ENCODE measurements around the gene PDK2. TPM values are rescaled to one million over a fixed set of nuclear protein-coding genes. Genes with fewer than 3 reads are reported as not detected.
A peak's percentile ranks its signal among the peaks of the same experiment; 100 is the strongest.

PDK2 gene
- total RNA-seq: 10 to 100 TPM; 42.5 to 79.3 (median 64.5) TPM

DNA sequence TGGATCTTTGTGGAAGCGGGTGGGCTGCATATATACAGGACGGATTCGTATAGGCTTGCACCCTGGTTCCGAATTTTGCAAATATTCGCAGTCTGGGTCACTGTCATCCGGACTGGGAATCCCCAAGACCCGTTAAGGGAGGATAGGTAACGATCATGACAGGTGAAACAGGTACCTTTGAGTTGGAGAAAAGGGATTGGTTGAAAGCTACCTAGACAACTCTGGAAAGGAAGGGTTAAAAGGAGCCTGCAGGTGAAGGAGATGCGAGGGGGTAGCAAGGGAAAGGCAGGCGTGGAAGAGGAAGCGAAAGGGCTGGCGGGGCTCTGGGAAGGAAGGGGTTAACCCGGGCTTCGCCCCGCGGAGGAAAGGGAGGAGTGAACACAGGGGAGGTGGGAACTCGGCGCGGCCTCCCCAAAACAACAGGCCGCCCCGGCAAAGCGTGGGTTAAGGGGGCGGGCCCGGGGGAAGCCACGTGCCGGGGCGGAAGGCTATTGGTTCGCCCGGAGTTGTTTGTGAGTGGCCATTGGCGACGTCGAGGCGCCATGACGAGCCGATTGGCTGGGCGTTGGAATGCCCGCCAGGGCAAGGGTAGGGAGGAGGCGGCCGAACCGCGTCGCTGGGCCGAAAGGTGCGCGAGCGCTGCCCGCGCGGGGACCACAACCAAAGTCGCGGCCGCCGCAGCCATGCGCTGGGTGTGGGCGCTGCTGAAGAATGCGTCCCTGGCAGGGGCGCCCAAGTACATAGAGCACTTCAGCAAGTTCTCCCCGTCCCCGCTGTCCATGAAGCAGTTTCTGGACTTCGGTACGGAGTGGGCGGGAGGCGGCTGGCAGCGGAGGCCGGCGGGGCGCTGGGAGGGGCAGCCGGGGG lies at the start of gene PDK2:
Gene PDK2 (plus strand): TSS at position 599 of the 867 bp plus-strand sequence. CDS start 85 bp downstream, at position 684.
- peak; percentile 97 to 98 for DNase-seq
- no peaks in the 10 kb centered on the region for H3K27me3 ChIP-seq
- 1 to 2% methylated on average over 48 to 54 of the region's 68 CpGs for WGBS, 2 donors
- intact Hi-C loops (cut with DNase I): loop anchor here (5.0 kb wide), 1 partner anchor 67 kb away; no protein-coding TSS in a partner anchor
- peak within 1 kb of the TSS; percentile 76 to 83 (median 82) for H3K27ac ChIP-seq
- peak within 1 kb of the TSS; percentile 57 to 100 (median 93) for H3K4me3 ChIP-seq (replicated peaks in 1 of 3)
- no peaks in the 10 kb centered on the region for H3K9me3 ChIP-seq
- peaks cover 8 to 15% of the 10 kb centered on the region in 2 donors for H3K36me3 ChIP-seq
- peak in 1 of 2 donors; percentile 84 for TF ChIP-seq POLR2A (IDR thresholded peaks at IDR 0.05)
- TF ChIP-seq, protein P1, sequence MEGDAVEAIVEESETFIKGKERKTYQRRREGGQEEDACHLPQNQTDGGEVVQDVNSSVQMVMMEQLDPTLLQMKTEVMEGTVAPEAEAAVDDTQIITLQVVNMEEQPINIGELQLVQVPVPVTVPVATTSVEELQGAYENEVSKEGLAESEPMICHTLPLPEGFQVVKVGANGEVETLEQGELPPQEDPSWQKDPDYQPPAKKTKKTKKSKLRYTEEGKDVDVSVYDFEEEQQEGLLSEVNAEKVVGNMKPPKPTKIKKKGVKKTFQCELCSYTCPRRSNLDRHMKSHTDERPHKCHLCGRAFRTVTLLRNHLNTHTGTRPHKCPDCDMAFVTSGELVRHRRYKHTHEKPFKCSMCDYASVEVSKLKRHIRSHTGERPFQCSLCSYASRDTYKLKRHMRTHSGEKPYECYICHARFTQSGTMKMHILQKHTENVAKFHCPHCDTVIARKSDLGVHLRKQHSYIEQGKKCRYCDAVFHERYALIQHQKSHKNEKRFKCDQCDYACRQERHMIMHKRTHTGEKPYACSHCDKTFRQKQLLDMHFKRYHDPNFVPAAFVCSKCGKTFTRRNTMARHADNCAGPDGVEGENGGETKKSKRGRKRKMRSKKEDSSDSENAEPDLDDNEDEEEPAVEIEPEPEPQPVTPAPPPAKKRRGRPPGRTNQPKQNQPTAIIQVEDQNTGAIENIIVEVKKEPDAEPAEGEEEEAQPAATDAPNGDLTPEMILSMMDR (IDR thresholded peaks at IDR 0.05): peak in 1 of 6 experiments; percentile 28
- H3K4me1 ChIP-seq: peaks cover 16 to 29% of the 10 kb centered on the region in 2 donors

DNA sequence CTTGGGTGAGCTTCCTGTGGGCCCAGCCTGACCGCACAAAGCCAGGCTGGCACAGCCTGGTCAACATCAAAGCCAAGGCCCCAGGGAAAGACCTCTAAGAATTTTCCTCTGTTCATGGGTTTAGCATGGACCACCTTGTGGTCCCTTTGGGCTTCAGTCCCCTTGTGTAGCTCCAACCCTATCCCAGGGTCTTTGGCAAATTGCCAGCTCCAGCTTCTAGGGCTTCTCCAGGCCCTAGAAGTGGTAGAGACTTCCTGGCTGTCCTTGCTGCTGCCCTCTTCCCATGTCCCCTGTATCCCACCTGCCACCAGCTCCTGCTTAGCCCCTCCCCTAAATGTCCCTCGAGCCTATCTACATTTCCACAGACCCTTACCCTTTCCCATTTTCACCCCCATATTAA lies 49.0 kb upstream of the PDK2 start:
- DNase-seq: no peak
- Histone ChIP-seq H3K36me3 (no peaks in the 10 kb centered on the region), H3K27ac (no peak overlapping the region), H3K4me3 (replicated peaks in 1 of 3) (no peak overlapping the region), H3K4me1 (peaks cover 8 to 45% of the 10 kb centered on the region in 2 donors), H3K27me3 (no peaks in the 10 kb centered on the region), H3K9me3 (no peaks in the 10 kb centered on the region)
- 76 to 79% methylated on average over 2 of the region's 2 CpGs for WGBS, 2 donors
- intact Hi-C loops (cut with DNase I): no loop called here
- TF ChIP-seq, protein P1 (IDR thresholded peaks at IDR 0.05): no peak
- TF ChIP-seq POLR2A (IDR thresholded peaks at IDR 0.05): no peak

DNA sequence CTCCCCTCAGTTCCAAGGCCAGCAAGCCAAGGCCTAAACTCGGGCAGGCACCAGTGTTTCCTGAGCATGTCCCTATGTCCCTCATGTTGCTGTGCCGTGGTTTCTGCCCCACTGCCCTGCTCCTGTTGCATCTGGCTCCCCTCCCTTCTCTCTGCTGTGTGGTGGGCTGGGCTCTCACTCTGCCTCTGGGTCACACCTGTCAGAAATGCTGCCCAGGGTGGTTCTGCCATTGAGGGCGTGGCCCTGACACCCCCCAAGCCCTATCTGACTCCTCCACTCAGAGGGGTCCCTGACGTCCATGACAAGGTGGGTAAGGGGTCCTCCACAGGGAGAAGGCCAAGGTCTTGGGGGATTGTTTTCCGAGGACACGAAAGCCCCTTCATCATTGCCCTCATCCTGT lies 48.5 kb upstream of the PDK2 start:
- TF ChIP-seq POLR2A (IDR thresholded peaks at IDR 0.05): no peak
- TF ChIP-seq, protein P1 (IDR thresholded peaks at IDR 0.05): no peak
- Histone ChIP-seq H3K4me1 (peaks cover 8 to 49% of the 10 kb centered on the region in 2 donors), H3K4me3 (replicated peaks in 1 of 3) (no peak overlapping the region), H3K27ac (no peak overlapping the region), H3K36me3 (no peaks in the 10 kb centered on the region), H3K9me3 (no peaks in the 10 kb centered on the region), H3K27me3 (no peaks in the 10 kb centered on the region)
- intact Hi-C loops (cut with DNase I): no loop called here
- WGBS, 2 donors: 77 to 87% methylated on average over 4 to 6 of the region's 6 CpGs
- no peak for DNase-seq

DNA sequence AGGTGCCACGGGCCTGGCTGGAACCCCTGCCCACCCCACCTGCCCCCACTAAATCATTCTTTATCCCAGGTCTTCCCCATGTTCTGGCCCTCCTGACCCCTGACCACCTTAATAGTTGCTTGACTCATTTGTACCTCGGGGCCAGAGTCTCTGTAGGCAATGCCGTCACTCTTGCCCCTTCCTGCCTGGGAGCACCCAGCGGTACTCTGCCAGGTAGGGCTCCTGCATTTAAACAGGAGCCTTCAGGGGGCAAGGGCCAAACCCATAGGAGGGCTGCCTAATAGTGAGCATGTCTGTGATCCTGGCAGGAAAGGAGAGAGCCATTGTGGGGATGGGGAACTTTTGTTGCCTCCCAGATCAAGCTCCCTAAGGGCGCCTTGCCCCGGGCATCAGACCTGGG lies 48.1 kb upstream of the PDK2 start:
- 81 to 87% methylated on average over 6 of the region's 6 CpGs for WGBS, 2 donors
- intact Hi-C loops (cut with DNase I): no loop called here
- TF ChIP-seq, protein P1 (IDR thresholded peaks at IDR 0.05): no peak
- no peak for TF ChIP-seq POLR2A (IDR thresholded peaks at IDR 0.05)
- no peak for DNase-seq
- Histone ChIP-seq H3K36me3 (no peaks in the 10 kb centered on the region), H3K4me1 (peaks cover 8 to 50% of the 10 kb centered on the region in 2 donors), H3K9me3 (no peaks in the 10 kb centered on the region), H3K27me3 (no peaks in the 10 kb centered on the region), H3K27ac (peak overlapping the region in 2 of 3 donors; percentile 6 to 51), H3K4me3 (replicated peaks in 1 of 3) (no peak overlapping the region)
